Inflammatory macrophage (primary cell): ENCODE data around the gene NEDD8.

Experiments used
- DNase-seq, 2 donors: peaks; one replicate each; pipeline ENCODE4 v3.0.0-alpha.2; 2020 to 2022

Gene NEDD8

GRCh38 chr14:24178399-24179178, 53.6 kb downstream of the NEDD8 start:
- no peak for DNase-seq

- DNase-seq: no peak
These were observed 54.3 kb downstream of the NEDD8 start for GRCh38 chr14:24177891-24178290.

- DNase-seq: no peak
These were observed 54.9 kb downstream of the NEDD8 start for GRCh38 chr14:24177041-24177825.

GRCh38 chr14:24176599-24176998, 55.6 kb downstream of the NEDD8 start:
- no peak for DNase-seq

GRCh38 chr14:24172871-24173281, 59.3 kb downstream of the NEDD8 start:
- DNase-seq: no peak

- DNase-seq: no peak
These were observed 59.8 kb downstream of the NEDD8 start for GRCh38 chr14:24172261-24172860.

- DNase-seq: peak in 1 of 2 donors; percentile 3
These were observed 60.5 kb downstream of the NEDD8 start, which contains the start of gene REC8 for GRCh38 chr14:24171422-24172260. Gene REC8, plus strand, starts transcription at chr14:24172080. Its CDS starts 473 bp downstream, at chr14:24172553.

- DNase-seq: peak; percentile 64 to 67
These were observed 64.6 kb downstream of the NEDD8 start for GRCh38 chr14:24167469-24168114.
